ENCODE data around the gene ZNF467. TPM values are rescaled to one million over a fixed set of nuclear protein-coding genes. Genes with fewer than 3 reads are reported as not detected.

The ZNF467 gene
- total and polyA plus RNA-seq, 7 donors: 0.87 to 2.8 (median 1.7) TPM

DNA sequence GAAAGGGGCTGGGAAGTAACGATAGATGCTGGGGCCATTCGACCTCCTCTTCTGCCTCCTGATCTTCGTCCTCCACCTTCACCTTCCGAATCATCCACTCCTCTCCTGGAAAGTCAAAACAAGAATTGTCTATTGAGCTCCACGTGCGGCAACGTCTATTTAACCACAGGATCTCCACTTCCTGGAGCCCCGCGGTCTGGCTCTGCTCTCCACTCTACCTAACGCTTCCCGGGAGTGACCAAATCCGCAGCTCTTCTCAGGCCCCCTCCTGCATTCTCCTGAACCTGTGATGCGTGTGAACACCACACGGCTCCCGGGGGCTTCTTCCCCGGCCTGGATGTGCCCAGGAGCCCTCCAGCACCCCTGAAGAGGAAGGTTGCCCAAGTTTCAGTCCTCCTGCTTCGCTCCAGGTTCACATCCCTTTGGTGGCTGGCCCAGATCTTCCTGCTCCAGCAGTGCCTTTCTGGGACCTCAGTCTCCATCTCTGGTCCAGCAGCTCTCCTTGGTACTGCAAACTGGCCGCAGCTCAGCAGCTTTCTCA is 7.2 kb downstream of the ZNF467 start:
- peak overlapping the region; percentile 62 for H3K4me3 ChIP-seq
- no peak overlapping the region for H3K27ac ChIP-seq
- DNase-seq (no peak), ATAC-seq (no peak)
- TF ChIP-seq, protein P1, sequence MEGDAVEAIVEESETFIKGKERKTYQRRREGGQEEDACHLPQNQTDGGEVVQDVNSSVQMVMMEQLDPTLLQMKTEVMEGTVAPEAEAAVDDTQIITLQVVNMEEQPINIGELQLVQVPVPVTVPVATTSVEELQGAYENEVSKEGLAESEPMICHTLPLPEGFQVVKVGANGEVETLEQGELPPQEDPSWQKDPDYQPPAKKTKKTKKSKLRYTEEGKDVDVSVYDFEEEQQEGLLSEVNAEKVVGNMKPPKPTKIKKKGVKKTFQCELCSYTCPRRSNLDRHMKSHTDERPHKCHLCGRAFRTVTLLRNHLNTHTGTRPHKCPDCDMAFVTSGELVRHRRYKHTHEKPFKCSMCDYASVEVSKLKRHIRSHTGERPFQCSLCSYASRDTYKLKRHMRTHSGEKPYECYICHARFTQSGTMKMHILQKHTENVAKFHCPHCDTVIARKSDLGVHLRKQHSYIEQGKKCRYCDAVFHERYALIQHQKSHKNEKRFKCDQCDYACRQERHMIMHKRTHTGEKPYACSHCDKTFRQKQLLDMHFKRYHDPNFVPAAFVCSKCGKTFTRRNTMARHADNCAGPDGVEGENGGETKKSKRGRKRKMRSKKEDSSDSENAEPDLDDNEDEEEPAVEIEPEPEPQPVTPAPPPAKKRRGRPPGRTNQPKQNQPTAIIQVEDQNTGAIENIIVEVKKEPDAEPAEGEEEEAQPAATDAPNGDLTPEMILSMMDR (IDR thresholded peaks at IDR 0.05): no peak
- no peaks in the 10 kb centered on the region for H3K9me3 ChIP-seq
- intact Hi-C loops (cut with DNase I): no loop called here
- peaks cover 0 to 33% (median 13%) of the 10 kb centered on the region in 3 donors for H3K27me3 ChIP-seq (ENCODE audit: insufficient read depth in 3 of 3, low read length in 2 of 3)
- 50 to 56% (median 51%) methylated on average over 18 of the region's 18 CpGs for WGBS, 3 donors
- H3K36me3 ChIP-seq (ENCODE audit: insufficient read depth in 1 of 2, low read depth in 1 of 2): no peaks in the 10 kb centered on the region
- H3K4me1 ChIP-seq: peaks cover 4% of the 10 kb centered on the region

DNA sequence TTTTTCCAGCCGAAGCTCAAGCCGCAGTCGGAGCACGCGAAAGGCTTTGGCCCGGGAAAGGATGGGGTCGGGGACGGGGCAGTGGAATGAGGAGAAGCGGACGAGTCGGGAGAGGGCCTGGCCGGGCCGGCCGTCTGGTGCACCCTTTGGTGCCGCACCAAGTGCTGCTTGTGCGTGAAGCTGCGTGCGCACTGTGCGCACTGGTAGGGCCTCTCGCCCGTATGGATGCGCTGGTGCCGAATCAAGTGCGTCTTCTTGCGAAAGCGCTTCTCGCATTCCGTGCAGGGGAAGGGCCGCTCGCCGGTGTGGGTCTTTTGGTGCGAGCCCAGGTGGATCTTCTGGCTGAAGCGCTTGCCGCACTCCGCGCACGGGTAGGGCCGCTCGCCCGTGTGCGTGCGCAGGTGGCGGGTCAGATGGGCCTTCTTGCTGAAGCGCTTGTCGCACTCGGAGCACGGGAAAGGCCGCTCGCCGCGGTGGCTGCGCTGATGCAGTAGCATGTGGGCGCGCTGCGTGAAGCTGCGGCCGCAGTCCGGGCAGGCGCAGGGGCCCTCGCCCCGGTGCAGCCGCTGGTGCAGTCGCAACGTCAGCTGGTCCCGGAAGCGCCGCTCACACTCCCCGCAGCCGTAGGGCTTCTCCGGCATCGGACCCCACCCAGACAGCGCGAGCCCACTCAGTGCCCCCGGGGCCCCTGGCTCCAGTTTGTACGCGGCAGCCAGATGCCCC is 7.8 kb downstream of the ZNF467 start:
- H3K27ac ChIP-seq: no peak overlapping the region
- peaks cover 0 to 33% (median 13%) of the 10 kb centered on the region in 3 donors for H3K27me3 ChIP-seq (ENCODE audit: insufficient read depth in 3 of 3, low read length in 2 of 3)
- peak; percentile 12 to 35 (median 26) for ATAC-seq
- TF ChIP-seq, protein P1 (IDR thresholded peaks at IDR 0.05): no peak
- intact Hi-C loops (cut with DNase I): no loop called here
- WGBS, 3 donors: 35 to 42% (median 36%) methylated on average over 76 of the region's 76 CpGs
- H3K4me1 ChIP-seq: no peaks in the 10 kb centered on the region
- H3K36me3 ChIP-seq (ENCODE audit: insufficient read depth in 1 of 2, low read depth in 1 of 2): no peaks in the 10 kb centered on the region
- H3K4me3 ChIP-seq: peak overlapping the region; percentile 62
- H3K9me3 ChIP-seq: no peaks in the 10 kb centered on the region
- no peak for DNase-seq

DNA sequence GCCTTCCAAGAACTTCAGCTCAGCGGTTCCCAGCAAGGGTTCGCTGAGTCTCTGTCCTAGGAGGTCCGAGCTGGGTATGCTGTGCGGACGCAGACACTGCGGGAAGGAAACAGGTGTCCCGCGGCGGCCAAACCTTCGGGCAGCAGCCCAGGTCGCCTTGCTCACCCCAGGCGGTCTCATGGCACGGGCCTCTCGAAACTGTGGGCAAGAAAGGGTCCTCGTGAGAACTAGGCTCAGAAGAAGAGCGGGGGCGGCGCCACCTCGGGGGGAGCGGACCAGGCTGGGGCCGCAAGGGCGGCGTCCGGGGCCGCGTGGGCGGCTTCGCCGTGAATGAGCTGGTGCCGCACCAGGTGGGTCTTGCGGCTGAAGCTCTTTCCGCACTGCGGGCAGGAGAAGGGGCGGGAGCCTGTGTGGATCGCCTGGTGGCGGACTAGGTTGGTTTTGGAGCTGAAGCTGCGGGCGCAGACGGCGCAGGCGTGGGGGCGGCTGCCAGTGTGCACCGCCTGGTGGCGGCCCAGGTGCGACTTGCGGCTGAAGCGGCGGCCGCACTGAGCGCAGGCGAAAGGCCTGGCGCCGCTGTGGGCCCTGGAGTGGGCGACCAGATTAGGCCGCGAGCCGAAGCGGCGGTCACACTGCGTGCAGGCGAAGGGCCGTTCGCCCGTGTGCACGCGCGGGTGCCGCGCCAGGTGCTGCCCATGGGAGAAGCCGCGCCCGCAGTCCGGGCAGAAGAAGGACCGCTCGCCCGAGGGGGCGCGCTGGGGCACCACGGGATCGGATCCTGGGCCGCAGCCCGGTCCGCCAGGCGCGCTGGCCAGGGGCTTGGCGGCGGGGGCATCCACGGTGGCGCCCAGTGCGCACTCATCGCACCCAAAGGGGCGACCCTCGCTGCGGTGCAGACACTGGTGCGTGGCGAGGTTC is 8.6 kb downstream of the ZNF467 start:
- no peaks in the 10 kb centered on the region for H3K9me3 ChIP-seq
- 24 to 33% (median 26%) methylated on average over 79 to 96 of the region's 96 CpGs for WGBS, 3 donors
- H3K27ac ChIP-seq: no peak overlapping the region
- TF ChIP-seq, protein P1 (IDR thresholded peaks at IDR 0.05): peak; percentile 40
- peak in 1 of 2 donors; percentile 68 for DNase-seq
- H3K27me3 ChIP-seq (ENCODE audit: insufficient read depth in 3 of 3, low read length in 2 of 3): peaks cover 0 to 33% (median 13%) of the 10 kb centered on the region in 3 donors
- H3K4me3 ChIP-seq: peak overlapping the region; percentile 62
- H3K4me1 ChIP-seq: no peaks in the 10 kb centered on the region
- H3K36me3 ChIP-seq (ENCODE audit: insufficient read depth in 1 of 2, low read depth in 1 of 2): no peaks in the 10 kb centered on the region
- ATAC-seq: peak; percentile 73 to 94 (median 88)
- intact Hi-C loops (cut with DNase I): no loop called here

DNA sequence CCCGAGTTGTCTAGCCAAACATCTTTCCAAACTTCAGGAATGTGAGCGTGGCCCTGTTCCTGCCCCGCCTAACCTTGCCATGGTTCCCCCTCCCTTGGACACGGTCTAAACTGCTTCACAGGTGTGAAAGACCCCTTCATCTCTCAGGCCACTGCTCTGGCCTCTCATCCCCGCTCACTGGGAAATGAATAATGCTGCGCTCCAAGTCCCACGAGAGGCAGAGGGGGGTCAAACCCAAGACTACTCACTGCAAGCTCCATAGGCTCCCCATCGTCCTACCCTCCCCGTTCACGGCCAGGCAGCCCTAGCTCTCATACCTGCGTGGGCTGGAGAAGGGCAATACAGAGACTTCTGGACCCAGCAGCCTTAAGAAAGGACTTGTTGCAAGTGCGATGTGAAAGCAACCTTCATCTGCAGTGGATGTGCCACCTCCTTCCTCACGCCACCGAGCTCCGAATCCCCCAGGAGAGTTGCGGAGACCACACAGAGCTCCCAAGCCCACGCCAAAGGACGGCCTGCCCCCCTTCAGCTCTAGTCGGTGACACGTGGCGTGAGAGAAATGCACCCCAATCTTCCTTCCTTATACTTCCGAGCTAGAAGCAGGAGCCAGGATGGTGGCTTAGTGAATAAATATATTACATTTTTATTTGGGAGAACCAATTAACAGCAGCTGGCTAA is 9.7 kb downstream of the ZNF467 start:
- TF ChIP-seq, protein P1 (IDR thresholded peaks at IDR 0.05): no peak
- Histone ChIP-seq H3K9me3 (no peaks in the 10 kb centered on the region), H3K27ac (no peak overlapping the region), H3K36me3 (ENCODE audit: insufficient read depth in 1 of 2, low read depth in 1 of 2) (no peaks in the 10 kb centered on the region), H3K4me3 (no peak overlapping the region), H3K4me1 (no peaks in the 10 kb centered on the region), H3K27me3 (ENCODE audit: insufficient read depth in 3 of 3, low read length in 2 of 3) (peaks cover 0 to 33% (median 13%) of the 10 kb centered on the region in 3 donors)
- no peak for DNase-seq
- 74 to 80% (median 76%) methylated on average over 22 of the region's 22 CpGs for WGBS, 3 donors
- ATAC-seq: no peak
- intact Hi-C loops (cut with DNase I): no loop called here

Data from psoas muscle (tissue), 8 donors.